SU-DHL-6 (cell line): ENCODE data around the gene GNAT2.

ENCODE experiments used
- CTCF ChIP-seq: fragments of 200-600 bp; sonication (generic); IDR thresholded peaks from one replicate; pipeline ENCODE4 v1.5.1; 2017; ENCODE audit warnings: antibody characterized with exemption, mild to moderate bottlenecking, low read length, moderate library complexity; ENCODE audit not compliant: insufficient read depth, poor library complexity, severe bottlenecking
- EZH2phosphoT487 ChIP-seq: fragments of 200-600 bp; sonication (generic), shearing (Covaris generic); conservative IDR thresholded peaks from 2 replicates; pipeline ENCODE4 v1.6.1; 2018; ENCODE audit warnings: mild to moderate bottlenecking, antibody characterized with exemption, low read length, moderate library complexity, mixed read lengths

- TF ChIP-seq CTCF (no peak), EZH2phosphoT487 (no peak)
Observed at GRCh38 chr1:109635862-109636200, 16.4 kb upstream of the GNAT2 start.
